GM12892 (cell line): ENCODE results near the gene RPRM. TPM values are rescaled to one million over a fixed set of nuclear protein-coding genes. Genes with fewer than 3 reads are reported as not detected.
"Not testable (repeated sequence)": the region's sequence is repeated elsewhere in the genome, so short reads cannot be mapped to it uniquely, and the experiment has no call there.

Experiments used
- DNase-seq: peaks from one replicate; pipeline ENCODE4 v3.0.0; 2011; ENCODE audit not compliant: insufficient read length
- FAIRE-seq: peaks from 2 replicates; lab custom pipeline; 2011; peaks lifted over from hg19 to GRCh38; lab: Jason Lieb, UNC
- POLR2A ChIP-seq: IDR thresholded peaks from 2 replicates; pipeline ENCODE4 v1.6.1; 2011; ENCODE audit warnings: low read depth, low read length, control low read depth
- POLR2AphosphoS5 ChIP-seq: IDR thresholded peaks from 2 replicates; pipeline ENCODE4 v1.6.1; 2011; ENCODE audit warnings: low read depth, low read length, control low read depth
- TAF1 ChIP-seq: IDR thresholded peaks from 2 replicates; pipeline ENCODE4 v1.6.1; 2011; ENCODE audit warnings: low read depth, mild to moderate bottlenecking, control low read depth, low read length, borderline replicate concordance
- polyA plus RNA-seq: library from polyadenylated mRNA; unstranded; fragments of >200 nt; gene quantifications from one replicate; pipeline ENCODE4 v1.2.1, GENCODE V29; 2012; ENCODE audit warnings: missing spikeins, inconsistent platforms; ENCODE audit not compliant: missing spikeins

Gene RPRM
- 0.17 TPM for polyA plus RNA-seq

DNA sequence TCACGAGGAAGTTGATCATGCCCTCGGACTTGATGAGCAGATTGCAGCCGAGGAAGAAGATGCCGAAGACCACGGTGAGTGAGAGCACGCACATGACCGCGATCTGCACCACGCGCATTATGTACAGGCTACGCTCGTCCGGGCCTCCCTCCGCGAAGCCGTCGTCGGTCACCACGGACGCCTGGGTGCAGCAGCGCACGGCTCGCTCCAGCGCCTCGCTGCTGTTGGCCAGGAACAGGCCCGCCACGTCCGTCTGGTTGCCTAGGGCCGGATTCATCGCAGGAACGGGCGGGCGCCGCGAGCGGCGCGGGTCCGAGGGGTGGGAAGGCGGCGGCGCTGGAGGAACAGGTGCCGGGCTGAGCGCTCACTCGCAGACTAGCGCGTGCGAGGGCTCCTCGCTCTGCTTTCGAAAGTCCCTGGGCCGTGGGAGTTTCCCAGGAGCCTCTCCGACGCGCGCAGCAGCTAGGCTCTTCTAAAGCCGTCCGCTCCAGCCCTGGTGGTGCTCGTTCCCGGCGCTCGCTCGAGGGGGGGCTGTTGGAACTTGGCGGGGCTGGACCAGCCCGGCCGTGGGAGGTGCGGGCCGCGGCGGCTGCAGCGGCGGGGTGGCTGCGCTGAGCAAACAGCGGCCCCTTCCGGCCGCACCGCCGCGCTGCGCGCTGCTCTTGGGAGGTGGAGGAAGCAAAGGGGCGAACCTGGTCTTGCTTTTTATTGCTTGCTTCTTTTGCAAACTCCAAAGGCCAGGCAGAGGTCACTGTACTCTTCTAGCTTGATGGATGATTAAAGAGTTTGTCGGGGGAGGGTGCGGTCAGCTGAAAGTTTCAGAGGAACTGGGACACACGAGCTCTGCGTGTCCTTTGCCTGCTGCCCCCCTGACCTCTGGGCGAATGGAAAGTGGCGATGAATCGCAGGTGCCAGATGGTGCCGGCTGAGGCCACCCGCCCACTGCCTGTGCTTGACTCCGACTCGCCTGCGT is at the start of gene RPRM:
RPRM (minus strand) TSS at position 474 of the 973 bp plus-strand sequence; CDS start at position 277, 197 bp downstream.
- DNase-seq (peak; percentile 50), FAIRE-seq (peak; percentile 94)
- no peak for TF ChIP-seq TAF1
- no peak for TF ChIP-seq POLR2AphosphoS5
- TF ChIP-seq POLR2A = no peak

DNA sequence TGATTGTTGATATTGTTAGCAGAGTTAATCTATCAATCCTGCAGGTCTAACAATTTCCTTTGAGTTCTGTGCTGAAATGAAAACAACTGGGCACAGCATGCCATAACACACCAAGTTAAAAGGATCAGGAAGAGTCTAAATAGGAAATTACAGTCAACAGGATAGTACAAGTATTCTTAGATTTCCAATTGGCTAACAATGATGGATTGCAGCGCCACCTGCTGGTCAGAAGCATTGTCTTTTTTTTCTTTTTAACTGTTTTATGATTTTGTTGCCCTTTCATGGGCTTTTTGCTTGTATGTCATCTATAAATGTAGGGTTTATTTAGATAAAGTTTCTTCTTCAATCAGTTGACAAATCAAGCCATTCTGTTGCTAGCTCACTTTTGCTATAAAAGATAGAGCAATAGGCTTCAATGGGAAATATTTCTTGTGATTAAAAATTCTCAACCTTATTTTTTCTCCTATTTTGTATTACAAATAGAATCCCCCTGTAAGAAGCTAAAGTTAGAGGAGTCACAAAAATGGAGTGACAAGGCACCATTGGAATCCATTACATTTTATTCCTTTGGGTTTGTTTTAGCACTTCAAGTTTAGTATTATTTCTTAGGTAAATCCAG is 40.8 kb upstream of the RPRM start:
- no peak for DNase-seq
- FAIRE-seq = peak; percentile 72
- TF ChIP-seq POLR2AphosphoS5 (no peak), POLR2A (no peak), TAF1 (no peak)

DNA sequence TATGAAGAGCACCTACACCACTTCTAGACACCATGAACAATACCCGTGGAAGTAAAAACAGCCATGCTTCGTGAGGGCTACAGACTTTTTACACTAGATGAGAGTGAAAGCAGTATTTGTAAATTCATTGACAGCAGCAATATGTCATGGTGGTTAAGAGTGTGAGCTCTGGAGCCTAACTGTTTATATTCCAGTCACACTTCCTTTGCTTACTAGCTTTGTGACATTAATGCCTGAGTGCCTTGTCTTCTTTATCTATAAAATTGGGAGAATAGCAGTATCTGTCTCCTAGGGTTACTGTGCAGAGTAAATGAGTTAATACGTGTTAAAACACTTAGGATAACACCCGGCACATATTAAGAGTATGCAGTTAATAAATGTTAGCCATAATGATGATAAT is 33.8 kb upstream of the RPRM start:
- DNase-seq = no peak
- FAIRE-seq = no peak
- TF ChIP-seq POLR2AphosphoS5 (no peak), TAF1 (no peak), POLR2A (no peak)

DNA sequence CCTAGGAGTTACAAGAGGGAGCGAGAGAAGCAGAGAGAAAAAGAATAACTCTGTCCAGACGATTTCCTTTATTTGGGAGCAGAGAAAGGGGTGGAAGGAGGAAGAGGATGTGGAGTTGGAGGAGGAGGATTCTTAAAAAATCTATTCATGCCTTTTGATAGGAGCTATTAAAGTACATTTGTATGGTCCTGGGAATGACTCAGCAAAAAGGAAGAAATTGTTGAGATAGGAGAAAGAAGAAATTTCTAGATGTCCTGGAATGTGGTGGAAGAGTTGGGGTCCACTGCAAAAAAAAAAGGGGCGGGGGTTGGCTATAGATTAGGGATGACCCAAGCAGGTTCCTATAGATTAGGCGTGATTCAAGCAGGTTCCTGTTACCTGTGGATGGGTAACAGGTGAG is 32.4 kb upstream of the RPRM start:
- no peak for FAIRE-seq
- DNase-seq = no peak

DNA sequence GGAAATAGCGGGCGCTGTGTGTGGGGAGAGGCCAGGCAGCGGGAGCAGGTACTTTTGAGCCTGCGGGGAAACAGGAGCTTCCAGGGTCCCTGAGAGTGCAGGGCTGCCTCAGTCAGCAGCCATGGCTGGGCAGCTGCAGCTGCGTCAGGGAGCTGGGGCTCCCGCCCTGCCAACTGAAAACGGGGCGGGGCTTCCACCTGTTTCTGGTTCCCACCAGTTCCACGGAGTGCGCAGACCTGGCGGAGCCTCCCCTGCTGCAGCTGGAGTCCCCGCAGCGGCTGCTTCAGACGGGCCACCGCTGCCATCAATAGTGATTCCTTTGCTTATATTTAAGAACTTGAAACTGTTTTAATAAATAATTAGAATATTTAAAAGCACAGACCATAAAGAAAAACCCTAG is 30.6 kb upstream of the RPRM start:
- FAIRE-seq (peak; percentile 24), DNase-seq (no peak)
- TF ChIP-seq POLR2AphosphoS5 = no peak
- no peak for TF ChIP-seq TAF1
- no peak for TF ChIP-seq POLR2A

More for the DNA sequence above, 32.4 kb upstream of the RPRM start:
- TF ChIP-seq POLR2AphosphoS5 (no peak), POLR2A (no peak), TAF1 (no peak)

DNA sequence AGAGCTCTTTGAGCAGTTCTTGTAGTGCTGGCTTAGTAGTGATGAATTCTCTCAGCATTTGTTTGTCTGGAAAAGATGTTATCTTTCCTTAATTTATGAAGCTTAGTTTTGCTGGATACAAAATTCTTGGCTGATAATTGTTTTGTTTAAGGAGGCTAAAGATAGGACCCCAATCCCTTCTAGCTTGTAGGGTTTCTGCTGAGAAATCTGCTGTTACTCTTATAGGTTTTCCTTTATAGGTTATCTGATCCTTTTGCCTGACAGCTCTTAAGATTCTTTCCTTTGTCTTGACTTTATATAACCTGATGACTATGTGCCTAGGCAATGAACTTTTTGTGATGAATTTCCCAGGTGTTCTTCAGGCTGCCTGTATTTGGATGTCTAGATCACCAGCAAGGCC is 27.9 kb upstream of the RPRM start:
- not testable (repeated sequence) for FAIRE-seq

DNA sequence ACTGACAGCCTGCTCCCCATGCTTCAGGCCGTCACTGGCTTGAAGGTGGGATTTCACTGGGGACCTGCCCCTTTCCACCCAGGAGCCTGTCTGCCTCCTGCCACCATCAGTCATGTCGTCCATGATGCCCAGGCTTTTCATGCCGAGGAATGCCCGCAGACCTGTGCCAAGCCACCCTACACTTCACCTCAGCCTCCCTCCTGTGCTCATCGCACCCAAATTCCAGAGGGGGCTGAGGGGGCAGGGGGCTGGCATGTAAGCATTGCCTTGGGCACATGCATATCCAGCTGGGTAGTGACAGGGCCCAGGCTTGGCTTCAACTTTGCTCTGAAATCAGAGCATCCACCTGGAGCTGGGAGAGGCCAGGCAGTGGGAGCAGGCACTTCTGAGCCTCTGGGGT is 20.9 kb upstream of the RPRM start:
- FAIRE-seq = no peak
- TF ChIP-seq TAF1 = no peak
- no peak for TF ChIP-seq POLR2AphosphoS5
- no peak for TF ChIP-seq POLR2A
- DNase-seq = no peak

More for the DNA sequence above, 27.9 kb upstream of the RPRM start:
- DNase-seq = not testable (repeated sequence)

DNA sequence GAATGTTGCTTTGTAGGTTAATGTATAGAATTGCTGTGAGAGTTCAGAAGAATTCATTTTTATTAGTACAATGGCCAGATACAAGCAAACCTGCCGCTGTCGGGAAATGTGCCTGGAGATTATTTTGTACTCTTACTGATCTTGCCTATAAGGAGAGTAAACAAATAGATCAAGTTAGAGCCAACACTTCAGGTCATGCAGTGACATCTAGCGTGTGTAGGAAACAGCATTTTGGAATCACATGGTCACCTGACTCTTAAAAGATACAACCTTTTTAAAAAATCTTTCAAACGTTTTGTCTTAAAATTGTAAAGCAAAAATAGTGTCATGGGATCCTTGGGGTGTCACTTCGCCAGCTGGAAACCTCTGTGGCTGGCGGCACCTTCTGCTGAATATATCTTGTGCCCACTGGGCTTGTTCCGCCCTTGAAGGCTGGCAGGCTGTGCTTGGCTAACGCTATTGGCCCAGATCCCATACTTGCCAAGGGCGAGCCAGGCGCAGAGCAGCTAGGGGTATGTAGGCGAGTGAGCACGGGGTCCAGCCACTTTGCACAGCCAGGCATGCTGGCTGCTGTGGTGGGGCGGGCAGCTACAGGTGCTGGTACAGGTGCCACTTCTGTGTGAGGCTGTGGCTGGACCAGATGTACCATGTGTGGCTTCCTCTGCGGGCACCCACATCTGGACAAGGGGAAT is 19.5 kb upstream of the RPRM start:
- DNase-seq (no peak), FAIRE-seq (no peak)
- TF ChIP-seq TAF1 (no peak), POLR2A (no peak), POLR2AphosphoS5 (no peak)

DNA sequence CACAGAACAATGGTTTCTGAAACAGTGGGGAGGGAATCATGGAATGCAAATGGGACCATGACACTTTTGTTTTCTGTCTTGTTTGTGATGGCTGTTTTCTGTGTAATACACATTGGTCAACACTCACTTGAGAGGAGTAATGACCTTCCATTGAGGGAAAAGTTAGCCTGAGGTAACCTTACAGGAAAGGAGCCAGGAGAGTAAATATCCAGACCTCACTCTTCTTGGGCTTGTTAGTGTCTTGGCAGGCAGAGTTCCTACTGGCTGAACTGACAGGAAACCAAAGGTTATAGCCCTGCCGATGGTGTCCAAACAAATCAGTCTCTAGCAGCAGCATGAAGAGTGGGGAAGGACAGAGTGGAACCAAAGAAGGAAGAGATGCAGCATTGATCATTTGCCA is 17.2 kb upstream of the RPRM start:
- DNase-seq (no peak), FAIRE-seq (no peak)
- no peak for TF ChIP-seq POLR2AphosphoS5
- TF ChIP-seq TAF1 = no peak
- no peak for TF ChIP-seq POLR2A

DNA sequence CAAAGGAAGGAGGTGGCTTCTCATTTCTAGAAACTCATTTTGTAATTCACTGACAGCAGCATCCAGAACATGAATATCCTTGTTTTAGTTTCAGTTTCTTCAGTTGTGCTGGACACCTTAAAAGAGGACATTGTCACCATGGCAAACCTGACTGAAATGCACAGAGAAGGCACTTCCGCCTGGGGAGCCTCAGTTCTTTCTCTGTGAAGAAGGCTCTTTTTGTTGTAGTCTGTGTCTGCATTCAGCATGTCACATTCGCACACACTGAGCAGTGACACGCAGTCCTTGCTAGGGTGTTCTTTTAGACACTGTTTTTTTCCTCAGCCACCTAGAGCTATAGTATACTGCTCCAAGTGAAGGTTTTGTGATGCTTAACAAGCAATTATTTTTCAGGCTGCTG is 9.5 kb upstream of the RPRM start:
- DNase-seq = no peak
- FAIRE-seq = peak; percentile 38
- no peak for TF ChIP-seq POLR2A
- TF ChIP-seq TAF1 = no peak
- no peak for TF ChIP-seq POLR2AphosphoS5

DNA sequence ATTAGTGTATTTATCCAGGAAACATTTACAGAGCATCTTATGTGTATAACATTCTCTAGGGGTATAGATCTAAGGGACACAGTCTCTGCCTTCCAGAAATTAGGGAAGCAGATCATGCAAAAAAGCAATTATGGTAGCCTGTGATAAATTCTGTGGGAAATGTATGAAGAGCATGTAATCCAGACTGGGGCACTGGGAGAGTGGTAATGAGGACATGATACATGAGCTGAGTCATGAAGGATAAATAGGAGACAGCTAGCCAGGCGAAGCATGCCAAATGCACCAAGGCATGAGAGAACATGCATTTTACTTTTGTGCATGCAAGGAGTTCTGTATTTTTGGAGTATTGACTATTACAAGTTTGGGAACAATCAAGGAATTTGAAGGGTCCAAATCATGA is 8.9 kb upstream of the RPRM start:
- TF ChIP-seq POLR2AphosphoS5 (no peak), TAF1 (no peak), POLR2A (no peak)
- FAIRE-seq = no peak
- DNase-seq = no peak
